Raji (cell line): Measurements from ENCODE around the gene PPP6R2.

ENCODE experiments used
- POLR2A ChIP-seq: IDR thresholded peaks from 2 replicates; pipeline ENCODE4 v1.6.1; 2011; ENCODE audit warnings: low read depth, low read length, control low read depth; ENCODE audit not compliant: insufficient read depth

Gene PPP6R2

DNA sequence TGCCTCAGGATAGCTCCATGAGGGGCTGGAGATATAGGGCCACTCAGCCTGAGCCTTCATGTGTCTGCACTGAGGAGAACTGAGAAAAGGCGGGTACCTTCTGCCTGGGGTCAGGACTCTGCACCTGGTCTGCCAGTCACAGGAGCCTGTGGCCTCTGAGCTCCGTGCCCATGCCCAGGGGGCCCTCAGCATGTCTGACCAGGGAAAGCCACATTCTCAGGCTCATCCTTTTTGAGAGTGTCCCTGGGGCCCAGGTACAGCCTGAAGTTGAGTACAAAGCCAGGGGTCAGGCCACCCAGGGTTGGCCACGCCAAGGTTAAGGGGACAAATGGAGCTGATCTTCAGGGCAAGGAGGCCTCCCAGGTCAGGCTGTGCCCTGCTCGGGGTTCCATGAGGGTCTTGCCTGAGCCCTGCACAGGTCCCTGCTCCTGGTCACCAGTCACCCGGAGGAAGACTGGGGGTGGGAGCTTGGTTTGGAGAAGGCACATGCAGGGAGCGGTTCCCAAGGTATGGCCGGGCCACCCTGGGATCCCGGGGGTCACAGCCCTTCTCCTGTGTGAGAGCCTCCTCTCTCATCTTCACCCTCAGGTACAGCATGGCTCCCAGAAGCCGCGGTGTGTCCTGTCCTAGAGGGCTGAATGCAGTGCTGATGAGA, 22.3 kb upstream of the PPP6R2 start:
- TF ChIP-seq POLR2A, result no peak

DNA sequence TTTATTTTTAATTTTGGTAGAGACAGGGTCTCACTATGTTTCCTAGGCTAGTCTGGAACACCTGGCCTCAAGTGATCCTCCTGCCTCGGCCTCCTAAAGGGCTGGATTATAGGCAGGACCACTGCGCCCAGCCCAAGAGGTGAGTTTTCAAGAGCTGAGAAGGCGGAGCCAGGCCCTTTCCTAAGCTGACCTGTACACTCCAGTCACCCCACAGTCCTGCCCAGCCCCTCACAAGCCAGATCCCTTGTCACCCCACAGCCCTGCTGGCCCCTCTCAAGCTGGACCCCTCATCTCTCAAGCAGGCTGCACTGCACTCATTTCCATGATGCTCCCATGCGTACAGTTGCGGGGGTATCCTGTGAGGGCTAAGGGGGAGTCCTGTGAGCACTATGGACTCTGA, 19.2 kb upstream of the PPP6R2 start:
- TF ChIP-seq POLR2A, result no peak

DNA sequence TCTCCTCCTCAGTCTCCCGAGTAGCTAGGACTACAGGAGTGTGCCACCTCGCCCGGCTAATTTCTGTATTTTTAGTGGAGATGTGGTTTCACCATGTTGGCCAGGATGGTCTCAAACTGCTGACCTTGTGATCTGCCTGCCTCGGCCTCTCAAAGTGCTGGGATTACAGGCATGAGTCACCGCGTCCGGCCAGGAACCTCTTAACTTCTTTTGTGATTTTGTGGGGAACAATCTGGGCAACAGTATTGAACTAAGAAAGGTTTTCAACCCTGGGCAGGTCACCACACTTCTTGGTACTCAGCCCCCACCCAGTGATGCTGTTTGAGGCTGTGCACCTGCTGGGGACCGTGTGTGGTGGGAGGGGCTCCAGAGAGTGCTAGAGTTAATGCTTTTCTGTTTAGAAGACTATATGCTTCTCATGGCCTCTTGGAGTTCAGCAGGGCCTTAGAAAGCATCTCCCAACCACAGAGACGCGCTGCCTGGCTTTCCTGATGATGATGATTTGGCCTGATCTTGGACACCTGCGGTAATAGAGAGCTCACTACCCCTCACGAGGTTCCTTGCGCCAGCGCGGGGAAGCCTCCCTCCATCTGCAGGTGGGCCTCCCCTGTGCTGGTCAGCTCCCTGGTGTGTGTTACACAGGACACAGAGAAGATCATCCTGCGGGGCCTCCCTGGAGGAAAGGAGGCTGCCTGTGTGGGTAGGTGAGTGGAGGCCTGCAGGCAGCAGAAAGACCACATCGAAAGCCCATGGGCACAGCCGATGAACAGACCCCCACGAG, 17.5 kb upstream of the PPP6R2 start:
- TF ChIP-seq POLR2A, result no peak

GRCh38 chr22:50326225-50326955, 16.7 kb upstream of the PPP6R2 start:
- TF ChIP-seq POLR2A, result no peak

GRCh38 chr22:50326956-50327710, 16.0 kb upstream of the PPP6R2 start, which contains the start of gene DENND6B:
Gene DENND6B, minus strand, starts transcription at chr22:50327012. Its CDS starts 24 bp downstream, at chr22:50326988.
- peak; percentile 59 for TF ChIP-seq POLR2A

- no peak for TF ChIP-seq POLR2A
These were observed 15.5 kb upstream of the PPP6R2 start for GRCh38 chr22:50327711-50328019.

- TF ChIP-seq POLR2A, result no peak
These were observed 13.9 kb upstream of the PPP6R2 start for GRCh38 chr22:50329236-50329635.

DNA sequence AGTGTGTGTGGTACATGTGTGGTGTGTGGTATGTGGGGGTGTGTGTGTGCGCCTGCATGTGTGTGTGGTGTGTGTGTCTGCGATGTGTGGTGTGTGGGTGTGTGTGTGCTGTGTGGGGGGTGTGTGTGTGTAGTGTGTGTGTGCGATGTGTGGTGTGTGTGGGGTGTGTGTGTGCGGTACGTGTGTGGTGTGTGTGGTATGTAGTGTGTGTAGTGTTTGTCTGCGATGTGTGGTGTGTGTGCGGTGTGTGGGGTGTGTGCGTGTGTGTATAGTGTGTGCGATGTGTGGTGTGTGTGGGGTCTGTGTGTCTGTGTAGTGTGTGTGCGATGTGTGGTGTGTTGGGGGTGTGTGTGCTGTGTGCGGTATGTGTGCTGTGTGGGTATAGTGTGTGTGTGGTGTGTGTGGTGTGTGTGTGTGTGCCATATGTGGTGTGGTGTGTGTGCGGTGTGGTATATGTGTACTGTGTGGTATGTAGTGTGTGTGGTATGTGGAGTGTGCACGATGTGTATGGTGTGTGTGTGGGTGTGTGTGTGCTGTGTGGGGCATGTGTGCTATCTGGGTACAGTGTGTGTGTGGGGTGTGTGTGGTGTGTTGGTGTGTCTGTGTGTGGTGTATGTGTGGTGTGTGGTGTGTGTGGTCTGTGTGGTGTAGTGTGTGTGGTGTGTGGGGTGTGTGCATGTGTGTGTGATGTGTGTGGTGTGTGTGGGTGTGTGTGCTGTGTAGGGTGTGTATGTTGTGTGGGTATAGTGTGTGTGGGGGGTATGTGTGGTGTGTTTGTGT, 5.7 kb upstream of the PPP6R2 start:
- TF ChIP-seq POLR2A, result no peak

GRCh38 chr22:50338042-50338573, 5.0 kb upstream of the PPP6R2 start:
- no peak for TF ChIP-seq POLR2A

DNA sequence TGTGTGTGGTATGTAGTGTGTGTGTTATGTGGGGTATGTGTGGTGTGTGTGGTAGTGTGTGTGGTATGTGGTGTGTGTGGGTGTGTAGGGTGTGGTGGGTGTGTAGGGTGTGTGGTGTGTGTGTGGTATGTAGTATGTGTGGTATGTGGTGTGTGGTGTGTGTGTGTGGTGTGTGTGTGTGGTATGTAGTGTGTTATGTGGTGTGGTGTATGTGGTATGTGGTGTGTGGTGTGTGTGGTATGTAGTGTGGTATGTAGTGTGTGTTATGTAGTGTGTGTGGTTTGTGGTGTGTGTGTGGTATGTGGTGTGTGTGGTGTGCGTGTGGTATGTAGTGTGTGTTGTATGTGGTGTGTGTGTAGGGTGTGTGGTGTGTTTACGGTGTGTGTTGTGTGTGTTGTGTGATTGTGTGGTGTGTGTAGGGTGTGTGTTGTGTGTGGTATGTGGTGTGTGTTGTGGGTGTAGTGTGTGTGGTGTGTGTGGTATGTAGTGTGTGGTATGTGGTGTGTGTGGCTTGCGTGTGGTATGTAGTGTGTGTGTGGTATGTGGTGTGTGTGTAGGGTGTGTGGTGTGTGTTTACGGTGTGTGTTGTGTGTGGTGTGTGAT, 4.2 kb upstream of the PPP6R2 start:
- no peak for TF ChIP-seq POLR2A

DNA sequence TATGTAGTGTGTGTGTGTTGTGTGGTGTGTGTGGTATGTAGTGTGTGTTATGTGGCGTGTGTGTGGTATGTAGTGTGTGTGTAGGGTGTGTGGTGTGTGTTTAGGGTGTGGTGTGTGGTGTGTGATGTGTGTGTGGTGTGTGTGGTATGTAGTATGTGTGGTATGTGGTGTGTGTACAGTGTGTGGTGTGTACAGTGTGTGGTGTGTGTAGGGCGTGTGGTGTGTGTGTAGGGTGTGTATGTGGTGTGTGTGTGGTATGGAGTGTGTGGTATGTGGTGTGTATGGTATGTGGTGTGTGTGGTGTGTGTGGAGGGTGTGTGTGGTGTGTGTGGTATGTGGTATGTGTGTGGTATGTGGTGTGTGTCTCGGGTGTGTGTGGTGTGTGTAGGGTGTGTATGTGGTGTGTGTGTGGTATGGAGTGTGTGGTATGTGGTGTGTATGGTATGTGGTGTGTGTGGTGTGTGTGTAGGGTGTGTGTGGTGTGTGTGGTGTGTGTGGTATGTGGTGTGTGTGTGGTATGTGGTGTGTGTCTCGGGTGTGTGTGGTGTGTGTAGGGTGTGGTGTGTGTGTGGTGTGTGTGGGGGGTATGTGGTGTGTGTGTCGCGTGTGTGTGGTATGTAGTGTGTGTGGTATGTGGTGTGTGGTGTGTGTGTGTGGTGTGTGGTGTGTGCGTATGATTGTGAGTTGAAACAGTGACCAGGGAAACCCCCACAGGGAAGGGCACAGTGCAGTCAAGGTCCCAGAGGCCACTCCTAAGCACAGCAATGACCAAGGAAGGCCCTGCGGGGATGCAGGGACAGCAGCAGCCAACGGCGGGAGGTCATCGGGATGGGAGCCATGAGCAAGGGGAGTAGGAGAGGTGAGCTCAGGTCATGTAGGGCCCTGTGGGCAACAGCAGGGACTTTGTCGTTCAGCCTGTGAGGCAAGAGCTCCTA, 2.9 kb upstream of the PPP6R2 start:
- no peak for TF ChIP-seq POLR2A

DNA sequence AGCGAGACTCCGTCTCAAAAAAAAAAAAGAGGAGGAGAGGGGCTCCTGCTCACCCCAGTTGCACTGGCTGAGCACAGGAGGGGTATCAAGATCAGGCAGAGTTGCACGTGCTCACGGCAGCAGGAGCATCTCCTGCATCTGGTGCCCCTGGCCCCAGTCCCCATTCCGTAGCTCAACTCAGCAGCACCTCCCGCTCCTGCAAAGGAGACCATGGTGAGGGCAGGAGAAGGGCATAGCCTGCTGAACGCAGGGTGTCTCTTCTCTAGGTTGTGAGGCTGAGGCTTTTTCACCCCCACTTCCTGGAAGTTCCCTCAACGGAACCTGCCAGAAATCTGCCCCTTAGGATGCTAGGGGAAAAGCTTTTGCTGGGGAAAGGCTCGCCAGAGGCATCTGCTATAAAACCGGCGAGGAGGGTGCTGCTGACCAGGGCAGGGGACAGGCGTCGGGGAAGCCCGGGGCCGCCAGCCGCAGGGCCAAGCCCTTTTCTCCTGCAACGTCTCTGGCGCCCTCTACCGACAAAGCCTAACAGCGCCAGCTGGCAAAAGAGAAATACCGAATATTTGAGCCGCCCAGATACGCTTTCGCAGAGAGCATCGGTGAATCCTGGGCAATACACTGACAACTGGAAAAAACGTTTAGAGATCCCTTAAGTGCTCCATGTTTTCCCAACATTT, 1.0 kb upstream of the PPP6R2 start:
- no peak for TF ChIP-seq POLR2A
